MCF 10A (cell line): ENCODE measurements around the gene PHLDA2. TPM values are rescaled to one million over a fixed set of nuclear protein-coding genes. Genes with fewer than 3 reads are reported as not detected.
A peak's percentile ranks its signal among the peaks of the same experiment; 100 is the strongest.

ENCODE experiments used
- BruUV-seq: library from RNA; stranded (reverse); fragments of 400-500 nt; replicated peaks from 2 replicates; lab custom pipeline; 2021; lab: Mats Ljungman, UMichigan
- CTCF ChIA-PET: fragments of 300-600 bp; sonication (Branson Sonifier 250); formaldehyde crosslinking; extraction: SDS; loops from one replicate; lab custom pipeline; 2021; ENCODE audit warnings: antibody characterized with exemption, inconsistent platforms; lab: Yijun Ruan, JAX
- POLR2A ChIA-PET: fragments of 300-600, 350-650 bp; sonication (Branson Sonifier 250); formaldehyde crosslinking; extraction: SDS; loops from one replicate; lab custom pipeline; 2020; ENCODE audit warnings: antibody characterized with exemption, inconsistent platforms; lab: Yijun Ruan, JAX
- DNase-seq: peaks from one replicate; pipeline ENCODE4 v3.0.0-alpha.2; 2018; ENCODE audit not compliant: unreplicated experiment
- H3K27ac Mint-ChIP-seq: one replicate; pipeline ENCODE4 v1.8.0; 2022; ENCODE audit warnings: mild to moderate bottlenecking, low read depth, mixed read lengths; ENCODE audit not compliant: unreplicated experiment
- H3K27me3 Mint-ChIP-seq: one replicate; pipeline ENCODE4 v1.8.0; 2022; ENCODE audit warnings: mixed read lengths; ENCODE audit not compliant: insufficient read depth, unreplicated experiment
- H3K36me3 Mint-ChIP-seq: one replicate; pipeline ENCODE4 v1.8.0; 2022; ENCODE audit warnings: mild to moderate bottlenecking, moderate library complexity, mixed read lengths; ENCODE audit not compliant: insufficient read depth, unreplicated experiment
- H3K4me1 Mint-ChIP-seq: one replicate; pipeline ENCODE4 v1.8.0; 2022; ENCODE audit warnings: mixed read lengths; ENCODE audit not compliant: insufficient read depth, unreplicated experiment
- H3K4me3 Mint-ChIP-seq: one replicate; pipeline ENCODE4 v1.8.0; 2022; ENCODE audit warnings: mild to moderate bottlenecking, moderate library complexity, mixed read lengths; ENCODE audit not compliant: unreplicated experiment
- H3K9me3 Mint-ChIP-seq: one replicate; pipeline ENCODE4 v1.8.0; 2022; ENCODE audit warnings: mixed read lengths; ENCODE audit not compliant: unreplicated experiment
- CTCF ChIP-seq: fragments of 200-600 bp; IDR thresholded peaks from one replicate; pipeline ENCODE4 v1.8.0; 2022; ENCODE audit warnings: antibody characterized with exemption, mild to moderate bottlenecking; ENCODE audit not compliant: unreplicated experiment
- intact Hi-C: fragments of 100-400 bp; cut with micrococcal nuclease; formaldehyde crosslinking; loops from 2 replicates; pipeline ENCODE4 v1.14.1; 2022
- total RNA-seq: library from RNA; stranded (reverse); gene quantifications from 2 replicates; pipeline ENCODE4 v1.2.3, GENCODE V29; 2022

PHLDA2 gene
- total RNA-seq, 1 experiment from 2014 or later, result 135 TPM

GRCh38 chr11:2913019-2913431, 16.2 kb downstream of the PHLDA2 start:
- intact Hi-C loops, result no loop called here
- peaks cover 28% of the 10 kb centered on the region for H3K4me1 Mint-ChIP-seq
- peak overlapping the region; percentile 25 for H3K4me3 Mint-ChIP-seq
- H3K9me3 Mint-ChIP-seq, result no peaks in the 10 kb centered on the region
- POLR2A ChIA-PET, result interaction anchor here (1.0 to 2.9 kb wide), 3 partner anchors 10 to 20 kb away, joined by 5 to 24 read pairs (median 13); partner anchors contain the start of gene PHLDA2
- H3K27me3 Mint-ChIP-seq, result no peaks in the 10 kb centered on the region
- TF ChIP-seq CTCF, result no peak
- no TSS peak for BruUV-seq
- peak; percentile 60 for DNase-seq
- no peaks in the 10 kb centered on the region for H3K36me3 Mint-ChIP-seq
- peak overlapping the region; percentile 54 for H3K27ac Mint-ChIP-seq
- CTCF ChIA-PET, result interaction anchor here (0.6 to 2.1 kb wide), 3 partner anchors 17 to 113 kb away, joined by 4 to 16 read pairs (median 4); partner anchors contain the start of gene PHLDA2

GRCh38 chr11:2912498-2912897, 16.7 kb downstream of the PHLDA2 start:
- Mint-ChIP-seq H3K27ac (no peak overlapping the region), H3K36me3 (no peaks in the 10 kb centered on the region), H3K4me1 (peaks cover 28% of the 10 kb centered on the region), H3K4me3 (peak overlapping the region; percentile 25), H3K27me3 (no peaks in the 10 kb centered on the region), H3K9me3 (no peaks in the 10 kb centered on the region)
- CTCF ChIA-PET, result interaction anchor here (0.6 to 2.1 kb wide), 4 partner anchors 17 to 381 kb away, joined by 4 to 16 read pairs (median 4); partner anchors contain the start of gene PHLDA2
- no peak for TF ChIP-seq CTCF
- POLR2A ChIA-PET, result interaction anchor here (1.0 to 2.9 kb wide), 3 partner anchors 9 to 21 kb away, joined by 5 to 24 read pairs (median 13); partner anchors contain the start of gene PHLDA2
- no TSS peak for BruUV-seq
- intact Hi-C loops, result no loop called here
- peak; percentile 96 for DNase-seq

GRCh38 chr11:2911785-2912391, 17.3 kb downstream of the PHLDA2 start:
- no TSS peak for BruUV-seq
- H3K9me3 Mint-ChIP-seq, result no peaks in the 10 kb centered on the region
- peaks cover 28% of the 10 kb centered on the region for H3K4me1 Mint-ChIP-seq
- TF ChIP-seq CTCF, result no peak
- H3K4me3 Mint-ChIP-seq, result no peak overlapping the region
- no peaks in the 10 kb centered on the region for H3K27me3 Mint-ChIP-seq
- no peaks in the 10 kb centered on the region for H3K36me3 Mint-ChIP-seq
- DNase-seq, result peak; percentile 57
- intact Hi-C loops, result no loop called here
- no peak overlapping the region for H3K27ac Mint-ChIP-seq
- CTCF ChIA-PET, result interaction anchor here (0.6 to 2.1 kb wide), 5 partner anchors 9 to 381 kb away, joined by 3 to 16 read pairs (median 4); partner anchors contain the start of gene PHLDA2
- POLR2A ChIA-PET, result interaction anchor here (1.1 to 2.9 kb wide), 4 partner anchors 9 to 21 kb away, joined by 3 to 24 read pairs (median 10); partner anchors contain the start of gene PHLDA2

- H3K4me3 Mint-ChIP-seq, result no peak overlapping the region
- peaks cover 28% of the 10 kb centered on the region for H3K4me1 Mint-ChIP-seq
- CTCF ChIA-PET, result interaction anchor here (0.6 to 2.1 kb wide), 4 partner anchors 8 to 34 kb away, joined by 3 to 16 read pairs (median 4); partner anchors contain the start of gene PHLDA2
- POLR2A ChIA-PET, result interaction anchor here (1.1 to 2.9 kb wide), 4 partner anchors 8 to 22 kb away, joined by 3 to 24 read pairs (median 10); partner anchors contain the start of gene PHLDA2
- H3K27ac Mint-ChIP-seq, result no peak overlapping the region
- BruUV-seq, result no TSS peak
- no peaks in the 10 kb centered on the region for H3K36me3 Mint-ChIP-seq
- TF ChIP-seq CTCF, result no peak
- H3K9me3 Mint-ChIP-seq, result no peaks in the 10 kb centered on the region
- DNase-seq, result no peak
- H3K27me3 Mint-ChIP-seq, result no peaks in the 10 kb centered on the region
- intact Hi-C loops, result no loop called here
These were observed 18.0 kb downstream of the PHLDA2 start for GRCh38 chr11:2911088-2911784.
